Activated CD4-positive, CD25-positive, alpha-beta regulatory T cell (primary cell): Measurements from ENCODE around the gene PAGE5.

Experiments
- DNase-seq, 4 experiments: peaks; one replicate each; lab custom pipeline; 2025; lab: John Stamatoyannopoulos, UW

Gene PAGE5, protein sequence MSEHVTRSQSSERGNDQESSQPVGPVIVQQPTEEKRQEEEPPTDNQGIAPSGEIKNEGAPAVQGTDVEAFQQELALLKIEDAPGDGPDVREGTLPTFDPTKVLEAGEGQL

DNA sequence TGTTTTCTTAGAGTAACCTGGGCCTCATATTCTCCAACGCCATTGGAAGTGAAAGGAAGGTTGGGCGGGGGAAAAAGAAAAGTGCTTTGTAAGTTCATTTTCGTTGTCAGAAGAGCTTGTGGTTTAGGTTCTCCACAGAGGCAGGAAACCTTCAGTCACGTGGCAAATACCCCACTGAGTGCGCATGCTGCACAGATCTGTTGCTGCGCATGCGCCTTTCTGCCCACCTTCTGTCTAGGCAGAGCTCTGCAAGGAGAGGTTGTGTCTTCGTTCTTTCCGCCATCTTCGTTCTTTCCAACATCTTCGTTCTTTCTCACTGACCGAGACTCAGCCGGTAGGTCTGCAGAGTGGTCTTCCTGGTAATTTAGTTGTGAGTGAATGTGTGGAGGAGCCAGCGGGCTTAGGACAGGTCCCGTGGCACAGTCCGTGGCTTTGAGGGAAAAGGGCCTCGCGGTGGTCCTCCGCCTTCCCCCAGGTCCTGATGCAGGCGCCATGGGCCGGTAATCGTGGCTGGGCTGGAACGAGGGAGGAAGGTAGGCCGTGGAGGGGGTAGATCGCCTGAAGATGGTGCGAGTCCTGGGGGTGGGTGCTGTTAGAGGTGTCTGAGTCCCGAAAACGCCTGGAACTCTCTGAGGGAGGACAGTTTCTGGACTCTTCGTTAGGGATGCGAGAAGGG, at the start of gene PAGE5:
TSS of gene PAGE5 (plus strand) at position 228 of the 676 bp plus-strand sequence. CDS start 1,037 bp downstream, outside the sequence.
- no peak for DNase-seq

DNA sequence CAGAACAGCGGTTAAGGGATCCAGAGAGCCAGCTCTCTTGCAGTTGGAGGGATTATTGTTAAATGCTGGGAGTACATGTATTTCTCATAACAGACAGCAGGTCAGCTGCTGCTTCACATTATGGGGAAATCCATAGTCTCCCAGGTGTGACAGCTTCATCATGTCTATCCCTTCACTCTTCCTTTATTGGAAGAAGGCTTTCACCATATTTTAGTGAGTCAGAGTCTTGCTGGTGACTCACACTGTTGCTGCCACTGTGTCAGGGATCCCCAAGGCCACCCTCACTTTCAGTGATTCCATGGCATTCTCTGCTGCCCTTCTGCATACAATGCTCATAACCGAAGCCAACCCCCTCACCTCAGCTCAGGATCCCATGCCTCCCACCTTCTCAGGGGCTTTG, 32.9 kb upstream of the PAGE5 start:
- DNase-seq, result no peak

- DNase-seq, result no peak
These were observed 23.5 kb upstream of the PAGE5 start for GRCh38 chrX:55196688-55197087.

DNA sequence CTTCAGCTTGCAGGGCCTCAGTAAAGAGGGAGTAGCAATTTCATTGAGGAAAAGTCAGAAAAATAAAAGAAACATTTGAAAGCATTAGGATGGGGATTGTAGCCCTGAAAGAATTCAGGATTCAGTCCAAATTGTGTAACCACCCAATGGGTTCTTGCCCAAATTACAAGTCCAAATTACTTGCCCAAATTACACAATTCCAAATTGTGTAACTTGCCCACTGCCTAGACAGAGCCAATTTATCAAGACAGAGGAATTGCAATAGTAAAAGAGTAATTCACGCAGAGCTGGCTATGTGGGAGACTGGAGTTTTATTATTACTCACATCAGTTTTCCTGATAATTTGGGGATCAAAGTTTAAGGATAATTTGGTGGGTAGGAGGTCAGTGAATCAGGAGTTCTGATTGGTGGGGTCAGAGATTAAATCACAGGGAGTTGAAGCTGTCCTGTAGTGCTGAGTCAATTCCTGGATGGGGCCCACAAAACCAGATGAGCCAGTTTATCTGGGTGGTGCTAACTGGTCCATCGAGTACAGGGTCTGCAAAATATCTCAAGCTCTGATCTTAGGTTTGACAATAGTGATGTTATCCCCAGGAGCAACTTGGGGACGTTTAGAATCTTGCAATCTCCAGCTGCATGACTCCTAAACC, 18.1 kb upstream of the PAGE5 start:
- no peak for DNase-seq

GRCh38 chrX:55206162-55206941, 13.8 kb upstream of the PAGE5 start:
- no peak for DNase-seq

GRCh38 chrX:55210931-55211677, 9.0 kb upstream of the PAGE5 start:
- DNase-seq, result no peak

DNA sequence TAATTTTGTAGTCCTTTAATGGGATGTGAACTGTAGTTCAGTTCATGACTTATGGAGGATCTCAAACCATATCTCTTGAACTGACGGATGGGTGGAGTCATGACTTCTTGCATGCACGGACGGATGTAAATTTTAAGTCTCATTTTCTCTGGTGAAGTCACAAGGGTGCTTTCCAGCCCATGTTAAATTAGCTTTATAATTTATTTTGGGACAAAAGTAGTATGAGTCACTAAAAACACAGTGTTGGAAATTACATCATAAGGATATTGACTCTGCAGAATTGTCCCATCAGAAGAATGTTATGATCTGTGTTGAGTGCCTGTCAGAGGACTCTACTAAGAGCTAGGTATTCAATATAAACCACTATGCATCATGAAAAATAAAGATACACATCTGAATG, 6.8 kb upstream of the PAGE5 start:
- no peak for DNase-seq

DNA sequence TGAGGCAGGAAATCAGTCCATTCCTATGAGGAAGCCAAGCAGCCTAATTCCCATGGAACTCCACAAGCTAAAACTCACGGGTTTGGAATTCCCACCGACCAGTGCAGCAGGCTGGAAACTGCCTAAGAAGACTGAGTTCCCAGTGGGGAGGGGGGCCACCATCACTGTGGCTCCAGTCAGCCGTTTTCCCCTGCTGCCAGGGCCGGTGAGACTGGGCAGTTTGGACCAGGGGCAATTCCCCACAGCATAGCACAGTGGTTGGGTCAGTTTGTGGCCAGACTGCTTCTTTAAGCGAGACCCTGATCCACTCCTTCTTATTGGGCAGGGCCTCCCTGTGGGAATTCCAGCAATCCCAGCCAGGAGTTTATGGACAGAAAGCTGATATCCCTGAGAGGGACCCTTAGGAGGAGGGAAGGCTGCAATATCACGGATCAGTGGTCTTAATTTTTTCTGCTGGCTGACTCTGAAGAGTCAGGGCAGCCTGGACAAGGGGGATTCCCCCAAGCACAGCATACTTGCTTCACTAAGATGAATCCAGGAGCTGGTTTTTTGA, 20.7 kb downstream of the PAGE5 start:
- DNase-seq, result no peak

- DNase-seq, result no peak
These were observed 33.4 kb downstream of the PAGE5 start for GRCh38 chrX:55253528-55253927.

DNA sequence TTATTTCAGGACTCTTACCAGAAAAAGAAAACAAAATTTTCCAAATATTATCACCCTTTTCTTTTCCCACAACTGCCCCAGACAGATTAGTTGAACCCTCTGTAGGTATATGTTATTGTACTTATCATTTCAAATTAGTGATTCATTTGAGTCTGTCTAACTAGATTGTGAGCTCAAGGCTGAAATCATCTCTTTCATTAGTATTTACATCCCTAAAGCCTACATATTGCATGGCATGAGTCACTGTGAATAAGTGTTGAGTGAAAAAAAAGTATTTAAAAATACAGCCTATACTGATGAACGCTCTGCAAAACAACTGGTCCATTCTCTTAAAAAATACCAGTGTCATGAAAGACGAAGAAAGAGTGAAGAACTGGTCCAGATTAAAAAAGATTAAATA, 40.7 kb downstream of the PAGE5 start:
- DNase-seq, result no peak

DNA sequence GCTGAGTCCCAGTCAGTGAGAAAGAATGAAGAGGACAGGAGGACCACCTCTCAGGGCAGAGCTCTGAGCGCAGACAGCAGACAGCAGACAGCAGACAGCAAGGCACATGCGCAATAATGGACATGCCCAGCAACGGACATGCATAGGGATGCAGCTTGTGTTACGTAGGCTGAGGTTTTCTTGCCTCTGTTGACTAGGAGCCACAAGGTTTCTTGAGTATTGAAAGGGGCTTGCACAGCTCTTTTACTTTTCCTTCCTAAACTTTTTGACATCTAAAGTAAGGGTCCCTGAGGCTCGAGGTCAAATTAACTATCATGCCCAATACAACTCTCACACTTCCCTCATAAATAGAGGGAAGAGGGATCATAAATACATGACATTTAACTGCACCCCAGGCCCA, 44.7 kb downstream of the PAGE5 start, which contains the start of gene PAGE3:
TSS of gene PAGE3 (minus strand) at position 101 of the 400 bp plus-strand sequence. CDS start 1,013 bp downstream, outside the sequence.
- DNase-seq, result no peak
